MCF 10A (cell line): Measurements from ENCODE around the gene PLXNB2. TPM values are rescaled to one million over a fixed set of nuclear protein-coding genes. Genes with fewer than 3 reads are reported as not detected.

Experiments used
- BruUV-seq: library from RNA; stranded (reverse); fragments of 400-500 nt; replicated peaks from 2 replicates; lab custom pipeline; 2021; lab: Mats Ljungman, UMichigan
- CTCF ChIA-PET: fragments of 300-600 bp; sonication (Branson Sonifier 250); formaldehyde crosslinking; extraction: SDS; loops from one replicate; lab custom pipeline; 2021; ENCODE audit warnings: antibody characterized with exemption, inconsistent platforms; lab: Yijun Ruan, JAX
- POLR2A ChIA-PET: fragments of 300-600, 350-650 bp; sonication (Branson Sonifier 250); formaldehyde crosslinking; extraction: SDS; loops from one replicate; lab custom pipeline; 2020; ENCODE audit warnings: antibody characterized with exemption, inconsistent platforms; lab: Yijun Ruan, JAX
- DNase-seq: peaks from one replicate; pipeline ENCODE4 v3.0.0-alpha.2; 2018; ENCODE audit not compliant: unreplicated experiment
- H3K27ac Mint-ChIP-seq: one replicate; pipeline ENCODE4 v1.8.0; 2022; ENCODE audit warnings: mild to moderate bottlenecking, low read depth, mixed read lengths; ENCODE audit not compliant: unreplicated experiment
- H3K27me3 Mint-ChIP-seq: one replicate; pipeline ENCODE4 v1.8.0; 2022; ENCODE audit warnings: mixed read lengths; ENCODE audit not compliant: insufficient read depth, unreplicated experiment
- H3K36me3 Mint-ChIP-seq: one replicate; pipeline ENCODE4 v1.8.0; 2022; ENCODE audit warnings: mild to moderate bottlenecking, moderate library complexity, mixed read lengths; ENCODE audit not compliant: insufficient read depth, unreplicated experiment
- H3K4me1 Mint-ChIP-seq: one replicate; pipeline ENCODE4 v1.8.0; 2022; ENCODE audit warnings: mixed read lengths; ENCODE audit not compliant: insufficient read depth, unreplicated experiment
- H3K4me3 Mint-ChIP-seq: one replicate; pipeline ENCODE4 v1.8.0; 2022; ENCODE audit warnings: mild to moderate bottlenecking, moderate library complexity, mixed read lengths; ENCODE audit not compliant: unreplicated experiment
- H3K9me3 Mint-ChIP-seq: one replicate; pipeline ENCODE4 v1.8.0; 2022; ENCODE audit warnings: mixed read lengths; ENCODE audit not compliant: unreplicated experiment
- intact Hi-C: fragments of 100-400 bp; cut with micrococcal nuclease; formaldehyde crosslinking; loops from 2 replicates; pipeline ENCODE4 v1.14.1; 2022
- total RNA-seq: library from RNA; stranded (reverse); gene quantifications from 2 replicates; pipeline ENCODE4 v1.2.3, GENCODE V29; 2022
- TF ChIP-seq, protein P1 (sequence below): fragments of 200-600 bp; IDR thresholded peaks from one replicate; pipeline ENCODE4 v1.8.0; 2022; ENCODE audit warnings: antibody characterized with exemption, mild to moderate bottlenecking; ENCODE audit not compliant: unreplicated experiment

PLXNB2 gene
- total RNA-seq, 1 experiment from 2014 or later, result 199 TPM

DNA sequence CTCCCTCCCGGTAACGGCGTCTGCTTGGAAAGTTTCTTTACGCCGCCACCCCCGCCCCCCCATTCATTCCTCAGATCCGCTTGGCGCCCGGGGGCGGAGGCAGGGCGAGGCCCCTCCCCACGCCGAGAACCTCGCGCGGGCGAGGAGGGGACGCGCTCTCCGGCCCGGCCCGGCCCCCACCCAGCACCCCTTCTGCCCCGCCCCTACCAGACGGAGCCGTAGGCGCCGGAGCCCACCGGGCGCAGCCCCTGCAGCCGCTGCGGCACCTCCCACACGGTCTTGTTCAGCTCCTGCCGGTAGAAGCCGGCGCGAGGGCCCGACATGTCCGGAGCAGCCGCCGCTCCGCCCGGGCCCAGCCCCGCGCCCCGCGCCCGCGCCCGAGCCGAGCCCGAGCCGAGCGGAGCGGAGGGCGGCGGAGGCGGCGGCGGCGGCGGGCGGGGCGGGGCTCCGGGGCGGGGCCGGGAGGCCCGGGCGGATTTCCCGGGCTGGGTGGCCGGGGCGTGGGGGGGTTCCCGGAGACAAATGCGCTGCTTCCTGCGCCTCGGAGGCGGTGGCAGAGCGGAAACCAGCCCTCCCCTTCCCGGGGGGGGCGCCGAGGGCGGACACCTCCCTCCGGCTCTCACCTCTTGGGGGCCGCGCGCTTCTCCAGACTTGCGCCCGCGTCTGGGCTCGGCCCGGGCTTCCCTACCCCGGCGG lies 37.3 kb downstream of the PLXNB2 start, which contains the start of gene MAPK11:
Gene MAPK11, minus strand, starts transcription at position 411 of the 696 bp plus-strand sequence. Its CDS starts 88 bp downstream, at position 323.
- Mint-ChIP-seq H3K4me1 (peaks cover 12% of the 10 kb centered on the region), H3K27me3 (no peaks in the 10 kb centered on the region), H3K9me3 (no peaks in the 10 kb centered on the region), H3K4me3 (peak within 1 kb of the TSS; percentile 60), H3K36me3 (peaks cover 15% of the 10 kb centered on the region), H3K27ac (no peak within 1 kb of the TSS)
- TF ChIP-seq, protein P1, sequence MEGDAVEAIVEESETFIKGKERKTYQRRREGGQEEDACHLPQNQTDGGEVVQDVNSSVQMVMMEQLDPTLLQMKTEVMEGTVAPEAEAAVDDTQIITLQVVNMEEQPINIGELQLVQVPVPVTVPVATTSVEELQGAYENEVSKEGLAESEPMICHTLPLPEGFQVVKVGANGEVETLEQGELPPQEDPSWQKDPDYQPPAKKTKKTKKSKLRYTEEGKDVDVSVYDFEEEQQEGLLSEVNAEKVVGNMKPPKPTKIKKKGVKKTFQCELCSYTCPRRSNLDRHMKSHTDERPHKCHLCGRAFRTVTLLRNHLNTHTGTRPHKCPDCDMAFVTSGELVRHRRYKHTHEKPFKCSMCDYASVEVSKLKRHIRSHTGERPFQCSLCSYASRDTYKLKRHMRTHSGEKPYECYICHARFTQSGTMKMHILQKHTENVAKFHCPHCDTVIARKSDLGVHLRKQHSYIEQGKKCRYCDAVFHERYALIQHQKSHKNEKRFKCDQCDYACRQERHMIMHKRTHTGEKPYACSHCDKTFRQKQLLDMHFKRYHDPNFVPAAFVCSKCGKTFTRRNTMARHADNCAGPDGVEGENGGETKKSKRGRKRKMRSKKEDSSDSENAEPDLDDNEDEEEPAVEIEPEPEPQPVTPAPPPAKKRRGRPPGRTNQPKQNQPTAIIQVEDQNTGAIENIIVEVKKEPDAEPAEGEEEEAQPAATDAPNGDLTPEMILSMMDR, result no peak
- DNase-seq, result no peak
- POLR2A ChIA-PET, result interaction anchor here (1.4 kb wide), 1 partner anchor 19 kb away, joined by 3 read pairs; the partner anchor contains the start of gene HDAC10
- BruUV-seq, result no TSS peak
- CTCF ChIA-PET, result interaction anchor here (1.4 to 5.3 kb wide), 2 partner anchors 18 to 56 kb away, joined by 4 to 27 read pairs; partner anchors contain the start of gene HDAC10
- intact Hi-C loops, result loop anchor here (2.0 kb wide), 1 partner anchor 73 kb away; the partner anchor contains the start of gene PPP6R2

GRCh38 chr22:50269573-50269969 lies 37.9 kb downstream of the PLXNB2 start:
- TF ChIP-seq, protein P1, result no peak
- CTCF ChIA-PET, result interaction anchor here (0.8 to 5.3 kb wide), 4 partner anchors 18 to 73 kb away, joined by 3 to 27 read pairs (median 4); partner anchors contain the start of gene HDAC10
- POLR2A ChIA-PET, result interaction anchor here (1.1 to 1.4 kb wide), 2 partner anchors 18 to 28 kb away, joined by 3 read pairs; partner anchors contain the start of gene HDAC10
- intact Hi-C loops, result loop anchor here (2.0 kb wide), 1 partner anchor 73 kb away; the partner anchor contains the start of gene PPP6R2
- BruUV-seq, result no TSS peak
- Mint-ChIP-seq H3K4me3 (peak overlapping the region; percentile 57), H3K27me3 (no peaks in the 10 kb centered on the region), H3K9me3 (no peaks in the 10 kb centered on the region), H3K4me1 (peaks cover 12% of the 10 kb centered on the region), H3K27ac (no peak overlapping the region), H3K36me3 (peaks cover 10% of the 10 kb centered on the region)
- DNase-seq, result no peak

DNA sequence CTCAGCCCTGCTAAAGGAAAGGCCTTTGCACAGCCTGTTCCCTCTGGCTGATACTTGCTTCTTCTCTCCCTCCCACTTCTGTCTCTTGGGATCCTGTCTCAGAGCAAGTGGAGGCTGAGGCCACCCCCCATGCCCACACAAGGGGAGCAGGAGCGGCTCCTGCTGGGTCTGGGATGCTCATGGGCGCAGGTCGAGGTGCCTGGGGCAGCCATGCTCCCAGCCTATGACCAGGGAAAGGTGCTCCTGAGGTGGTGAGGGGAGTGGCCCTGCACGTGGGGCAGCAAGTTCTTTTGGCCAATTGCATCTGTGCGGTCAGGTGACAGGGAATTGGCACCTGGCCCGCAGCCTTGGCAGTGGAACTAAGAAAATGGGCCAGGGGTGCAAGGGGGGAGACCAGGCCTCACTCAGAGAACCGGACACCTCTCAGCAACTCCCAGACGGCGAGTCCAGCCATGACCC lies 38.8 kb downstream of the PLXNB2 start:
- ChIA-PET POLR2A (interaction anchor here (1.0 to 1.5 kb wide), 3 partner anchors 24 to 257 kb away, joined by 3 read pairs; partner anchors contain the start of gene SCO2), CTCF (interaction anchor here (0.6 to 5.3 kb wide), 3 partner anchors 17 to 74 kb away, joined by 3 to 27 read pairs (median 4); partner anchors contain the start of gene HDAC10)
- peaks cover 2% of the 10 kb centered on the region for H3K36me3 Mint-ChIP-seq
- no peaks in the 10 kb centered on the region for H3K9me3 Mint-ChIP-seq
- H3K27me3 Mint-ChIP-seq, result no peaks in the 10 kb centered on the region
- no peak overlapping the region for H3K27ac Mint-ChIP-seq
- H3K4me3 Mint-ChIP-seq, result peak overlapping the region; percentile 57
- no TSS peak for BruUV-seq
- TF ChIP-seq, protein P1, result no peak
- peak; percentile 66 for DNase-seq
- intact Hi-C loops, result loop anchor here (2.0 kb wide), 1 partner anchor 74 kb away; the partner anchor contains the start of gene PPP6R2
- peaks cover 6% of the 10 kb centered on the region for H3K4me1 Mint-ChIP-seq
